Measurements from ENCODE around the gene MAD1L1. TPM values are rescaled to one million over a fixed set of nuclear protein-coding genes. Genes with fewer than 3 reads are reported as not detected.

The MAD1L1 gene
- total RNA-seq, 1 experiment from 2014 or later, result 43.8 TPM

GRCh38 chr7:1854866-1855724 is 377.6 kb downstream of the MAD1L1 start:
- ChIA-PET CTCF (interaction anchor here (1.3 kb wide), 1 partner anchor 13 kb away, joined by 3 read pairs; no protein-coding TSS in a partner anchor), POLR2A (interaction anchor here (0.6 kb wide), 1 partner anchor 155 kb away, joined by 9 read pairs; no protein-coding TSS in a partner anchor)
- Mint-ChIP-seq H3K4me3 (no peak overlapping the region), H3K9me3 (no peaks in the 10 kb centered on the region), H3K27me3 (ENCODE audit: low read depth) (no peaks in the 10 kb centered on the region), H3K36me3 (no peaks in the 10 kb centered on the region), H3K4me1 (no peaks in the 10 kb centered on the region), H3K27ac (no peak overlapping the region)
- TF ChIP-seq ZNF121 (CRISPR knock-in tag; IDR thresholded peaks at IDR 0.05), result no peak
- no peak for TF ChIP-seq PRDM15 (CRISPR knock-in tag; IDR thresholded peaks at IDR 0.05)
- TF ChIP-seq TEAD1 (CRISPR knock-in tag; IDR thresholded peaks at IDR 0.05), result no peak
- no peak for TF ChIP-seq NFE2L1 (CRISPR knock-in tag; IDR thresholded peaks at IDR 0.05)
- no peak for TF ChIP-seq HMGA2 (CRISPR knock-in tag; IDR thresholded peaks at IDR 0.05)
- TF ChIP-seq JUN (CRISPR knock-in tag; IDR thresholded peaks at IDR 0.05), result no peak
- TF ChIP-seq CTCF (IDR thresholded peaks at IDR 0.05), result no peak
- TF ChIP-seq NR2C2 (CRISPR knock-in tag; IDR thresholded peaks at IDR 0.05), result no peak
- no peak for TF ChIP-seq HMGXB4 (CRISPR knock-in tag; IDR thresholded peaks at IDR 0.05)
- TF ChIP-seq CREB1 (CRISPR knock-in tag; IDR thresholded peaks at IDR 0.05), result no peak
- TF ChIP-seq E2F5 (CRISPR knock-in tag; IDR thresholded peaks at IDR 0.05), result no peak
- no peak for TF ChIP-seq ZNF512 (CRISPR knock-in tag; IDR thresholded peaks at IDR 0.05; ENCODE audit: borderline replicate concordance)
- TF ChIP-seq GABPB1 (CRISPR knock-in tag; IDR thresholded peaks at IDR 0.05), result no peak
- no peak for TF ChIP-seq ZNF423 (CRISPR knock-in tag; IDR thresholded peaks at IDR 0.05)
- no peak for TF ChIP-seq ZNF317 (CRISPR knock-in tag; IDR thresholded peaks at IDR 0.05; ENCODE audit: borderline replicate concordance, low read depth)
- no peak for TF ChIP-seq MLX (CRISPR knock-in tag; IDR thresholded peaks at IDR 0.05)
- no peak for ATAC-seq
- DNase-seq (ENCODE audit: low spot score), result peak; percentile 10
